ENCODE results near the gene TRIP12.
"Not testable (repeated sequence)": the region's sequence is repeated elsewhere in the genome, so short reads cannot be mapped to it uniquely, and the experiment has no call there.

TRIP12 gene

GRCh38 chr2:229774237-229774636 lies 147.6 kb downstream of the TRIP12 start:
- no peak for DNase-seq (ENCODE audit: extremely low spot score)
- ChIA-PET CTCF (no interaction called here), POLR2A (no interaction called here)
- TF ChIP-seq FOXK2 (IDR thresholded peaks at IDR 0.05), result no peak
- TF ChIP-seq ARNT (IDR thresholded peaks at IDR 0.05), result no peak
- TF ChIP-seq NFRKB (IDR thresholded peaks at IDR 0.05), result no peak

GRCh38 chr2:229768235-229768634 lies 153.6 kb downstream of the TRIP12 start:
- POLR2A ChIA-PET, result no interaction called here
- CTCF ChIA-PET, result no interaction called here
- no peak for DNase-seq (ENCODE audit: extremely low spot score)
- no peak for TF ChIP-seq L3MBTL2 (conservative IDR thresholded peaks at IDR 0.05)
- no peak for TF ChIP-seq SP1 (IDR thresholded peaks at IDR 0.05)
- TF ChIP-seq SUZ12 (IDR thresholded peaks at IDR 0.05), result no peak
- no peak for TF ChIP-seq PKNOX1 (IDR thresholded peaks at IDR 0.05)
- no peak for TF ChIP-seq FOXA1 (IDR thresholded peaks at IDR 0.05)
- no peak for TF ChIP-seq BHLHE40 (IDR thresholded peaks at IDR 0.05; ENCODE audit: borderline replicate concordance)
- TF ChIP-seq ARNT (IDR thresholded peaks at IDR 0.05), result no peak
- no peak for TF ChIP-seq NFRKB (IDR thresholded peaks at IDR 0.05)
- no peak for TF ChIP-seq ELF4 (IDR thresholded peaks at IDR 0.05)
- TF ChIP-seq LEF1 (IDR thresholded peaks at IDR 0.05; ENCODE audit: borderline replicate concordance), result no peak
- TF ChIP-seq HDGF (IDR thresholded peaks at IDR 0.05; ENCODE audit: borderline replicate concordance), result no peak
- no peak for TF ChIP-seq CTBP1 (IDR thresholded peaks at IDR 0.05; ENCODE audit: borderline replicate concordance)
- no peak for TF ChIP-seq ZNF384 (IDR thresholded peaks at IDR 0.05)
- TF ChIP-seq FOXM1 (IDR thresholded peaks at IDR 0.05; ENCODE audit: borderline replicate concordance), result no peak
- no peak for TF ChIP-seq FOXK2 (IDR thresholded peaks at IDR 0.05)

GRCh38 chr2:229765721-229766120 lies 156.1 kb downstream of the TRIP12 start:
- TF ChIP-seq ARNT (IDR thresholded peaks at IDR 0.05) (no peak), TARDBP (IDR thresholded peaks at IDR 0.05) (no peak), FOXK2 (IDR thresholded peaks at IDR 0.05) (no peak), PKNOX1 (IDR thresholded peaks at IDR 0.05) (no peak), FOXA1 (IDR thresholded peaks at IDR 0.05) (no peak), NFRKB (IDR thresholded peaks at IDR 0.05) (no peak), SP1 (IDR thresholded peaks at IDR 0.05) (no peak), SUZ12 (IDR thresholded peaks at IDR 0.05) (no peak), BHLHE40 (IDR thresholded peaks at IDR 0.05; ENCODE audit: borderline replicate concordance) (no peak), ZNF384 (IDR thresholded peaks at IDR 0.05) (no peak)
- ChIA-PET CTCF (no interaction called here), POLR2A (no interaction called here)
- no peak for DNase-seq (ENCODE audit: extremely low spot score)

GRCh38 chr2:229761663-229762062 lies 160.1 kb downstream of the TRIP12 start:
- no peak for DNase-seq (ENCODE audit: extremely low spot score)

GRCh38 chr2:229757462-229757861 lies 164.3 kb downstream of the TRIP12 start:
- CTCF ChIA-PET; POLR2A ChIA-PET; DNase-seq (ENCODE audit: extremely low spot score): not testable (repeated sequence)

More at GRCh38 chr2:229761663-229762062, 160.1 kb downstream of the TRIP12 start:
- no peak for TF ChIP-seq TARDBP (IDR thresholded peaks at IDR 0.05)
- no peak for TF ChIP-seq ELF4 (IDR thresholded peaks at IDR 0.05)
- TF ChIP-seq SP1 (IDR thresholded peaks at IDR 0.05), result no peak
- TF ChIP-seq FOXA1 (IDR thresholded peaks at IDR 0.05), result no peak
- TF ChIP-seq ZNF384 (IDR thresholded peaks at IDR 0.05), result no peak
- TF ChIP-seq CTBP1 (IDR thresholded peaks at IDR 0.05; ENCODE audit: borderline replicate concordance), result no peak
- TF ChIP-seq HDGF (IDR thresholded peaks at IDR 0.05; ENCODE audit: borderline replicate concordance), result no peak
- TF ChIP-seq NFRKB (IDR thresholded peaks at IDR 0.05), result no peak
- no peak for TF ChIP-seq PKNOX1 (IDR thresholded peaks at IDR 0.05)
- no peak for TF ChIP-seq ARNT (IDR thresholded peaks at IDR 0.05)
- no peak for TF ChIP-seq L3MBTL2 (conservative IDR thresholded peaks at IDR 0.05)
- TF ChIP-seq SUZ12 (IDR thresholded peaks at IDR 0.05), result no peak
- no peak for TF ChIP-seq LEF1 (IDR thresholded peaks at IDR 0.05; ENCODE audit: borderline replicate concordance)
- no peak for TF ChIP-seq BHLHE40 (IDR thresholded peaks at IDR 0.05; ENCODE audit: borderline replicate concordance)
- CTCF ChIA-PET, result no interaction called here
- POLR2A ChIA-PET, result no interaction called here

- no peak for TF ChIP-seq CTBP1 (IDR thresholded peaks at IDR 0.05; ENCODE audit: borderline replicate concordance)
- no peak for TF ChIP-seq LEF1 (IDR thresholded peaks at IDR 0.05; ENCODE audit: borderline replicate concordance)
- TF ChIP-seq ELF4 (IDR thresholded peaks at IDR 0.05), result no peak
- TF ChIP-seq TARDBP (IDR thresholded peaks at IDR 0.05), result no peak
- TF ChIP-seq ARNT (IDR thresholded peaks at IDR 0.05), result no peak
- TF ChIP-seq HDGF (IDR thresholded peaks at IDR 0.05; ENCODE audit: borderline replicate concordance), result no peak
- no peak for TF ChIP-seq FOXK2 (IDR thresholded peaks at IDR 0.05)
- TF ChIP-seq NFRKB (IDR thresholded peaks at IDR 0.05), result no peak
- TF ChIP-seq PKNOX1 (IDR thresholded peaks at IDR 0.05), result no peak
- no peak for TF ChIP-seq ZNF384 (IDR thresholded peaks at IDR 0.05)
- no peak for TF ChIP-seq FOXA1 (IDR thresholded peaks at IDR 0.05)
- TF ChIP-seq SUZ12 (IDR thresholded peaks at IDR 0.05), result no peak
- no peak for TF ChIP-seq SP1 (IDR thresholded peaks at IDR 0.05)
- TF ChIP-seq FOXM1 (IDR thresholded peaks at IDR 0.05; ENCODE audit: borderline replicate concordance), result no peak
- TF ChIP-seq BHLHE40 (IDR thresholded peaks at IDR 0.05; ENCODE audit: borderline replicate concordance), result no peak
- no peak for TF ChIP-seq L3MBTL2 (conservative IDR thresholded peaks at IDR 0.05)
- CTCF ChIA-PET, result no interaction called here
- DNase-seq (ENCODE audit: extremely low spot score), result no peak
- POLR2A ChIA-PET, result no interaction called here
Measured at GRCh38 chr2:229752970-229753729, 168.7 kb downstream of the TRIP12 start.

All from HEK293T (cell line).